ENCODE measurements around the gene CNKSR1.

Gene CNKSR1

DNA sequence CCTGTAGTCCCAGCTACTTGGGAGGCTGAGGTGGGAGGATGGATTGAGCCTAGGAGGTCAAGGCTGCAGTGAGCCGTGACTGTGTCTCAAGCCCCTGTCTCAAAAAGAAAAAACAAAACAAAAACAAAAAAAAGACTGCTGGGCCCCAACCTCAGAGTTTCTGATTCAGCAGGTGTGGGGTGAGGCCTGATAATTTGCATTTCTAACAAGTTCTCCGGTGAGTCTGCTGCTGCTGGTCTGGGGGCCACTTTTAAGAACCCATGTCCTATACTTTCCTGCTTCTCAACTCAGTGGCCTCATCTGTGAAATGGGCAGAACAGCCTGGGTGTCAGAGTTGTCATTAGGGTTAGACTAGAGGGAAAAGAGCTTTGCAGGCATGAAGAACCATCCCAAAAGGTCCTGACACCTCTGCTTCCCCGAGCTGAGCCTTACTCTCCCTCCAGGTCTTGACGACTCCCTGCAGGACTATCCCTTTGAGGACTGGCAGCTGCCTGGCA is 2.8 kb downstream of the CNKSR1 start:
- DNase-seq (ENCODE audit: low read depth in 1 of 2, low spot score in 1 of 2), result no peak
- in situ Hi-C loops (cut with HindIII; ENCODE audit: low pct_unique_long_range_greater_than_20kb, low sequenced_read_pairs), result no loop called here
- TF ChIP-seq JUND (IDR thresholded peaks at IDR 0.05; ENCODE audit: low read depth), result no peak

GRCh38 chr1:26181586-26182382 is 4.5 kb downstream of the CNKSR1 start:
- in situ Hi-C loops (cut with HindIII; ENCODE audit: low pct_unique_long_range_greater_than_20kb, low sequenced_read_pairs), result no loop called here
- no peak for DNase-seq (ENCODE audit: low read depth in 1 of 2, low spot score in 1 of 2)

DNA sequence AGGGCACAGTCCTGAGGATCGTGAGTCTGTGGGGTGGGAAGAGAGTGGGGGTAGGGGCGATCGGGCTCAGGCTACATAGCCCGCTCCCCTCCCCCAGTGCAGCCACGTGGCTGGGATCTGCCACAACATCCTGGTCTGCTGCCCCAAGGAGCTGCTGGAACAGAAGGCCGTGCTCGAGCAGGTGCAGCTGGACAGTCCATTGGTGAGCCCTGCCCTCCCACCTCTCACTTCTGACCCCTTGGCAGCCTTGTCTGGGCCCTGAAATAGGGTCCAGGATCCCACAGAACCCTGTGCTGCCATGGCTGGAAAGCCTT is 5.0 kb downstream of the CNKSR1 start:
- DNase-seq (ENCODE audit: low read depth in 1 of 2, low spot score in 1 of 2), result no peak
- no peak for TF ChIP-seq JUND (IDR thresholded peaks at IDR 0.05; ENCODE audit: low read depth)
- in situ Hi-C loops (cut with HindIII; ENCODE audit: low pct_unique_long_range_greater_than_20kb, low sequenced_read_pairs), result no loop called here

More at GRCh38 chr1:26181586-26182382, 4.5 kb downstream of the CNKSR1 start:
- TF ChIP-seq JUND (IDR thresholded peaks at IDR 0.05; ENCODE audit: low read depth), result no peak

- no peak for DNase-seq (ENCODE audit: low read depth in 1 of 2, low spot score in 1 of 2)
- in situ Hi-C loops (cut with HindIII; ENCODE audit: low pct_unique_long_range_greater_than_20kb, low sequenced_read_pairs), result no loop called here
- TF ChIP-seq JUND (IDR thresholded peaks at IDR 0.05; ENCODE audit: low read depth), result no peak
Measured at GRCh38 chr1:26184086-26184485, 6.8 kb downstream of the CNKSR1 start.

GRCh38 chr1:26184883-26185282 is 7.6 kb downstream of the CNKSR1 start:
- TF ChIP-seq JUND (IDR thresholded peaks at IDR 0.05; ENCODE audit: low read depth), result no peak

GRCh38 chr1:26187882-26188281 is 10.6 kb downstream of the CNKSR1 start:
- no peak for DNase-seq (ENCODE audit: low read depth in 1 of 2, low spot score in 1 of 2)
- in situ Hi-C loops (cut with HindIII; ENCODE audit: low pct_unique_long_range_greater_than_20kb, low sequenced_read_pairs), result no loop called here
- no peak for TF ChIP-seq JUND (IDR thresholded peaks at IDR 0.05; ENCODE audit: low read depth)

More at GRCh38 chr1:26184883-26185282, 7.6 kb downstream of the CNKSR1 start:
- in situ Hi-C loops (cut with HindIII; ENCODE audit: low pct_unique_long_range_greater_than_20kb, low sequenced_read_pairs), result no loop called here
- DNase-seq (ENCODE audit: low read depth in 1 of 2, low spot score in 1 of 2), result no peak

- in situ Hi-C loops (cut with HindIII; ENCODE audit: low pct_unique_long_range_greater_than_20kb, low sequenced_read_pairs), result no loop called here
- DNase-seq (ENCODE audit: low read depth in 1 of 2, low spot score in 1 of 2), result no peak
- no peak for TF ChIP-seq JUND (IDR thresholded peaks at IDR 0.05; ENCODE audit: low read depth)
Measured at GRCh38 chr1:26188477-26188876, 11.2 kb downstream of the CNKSR1 start.

DNA sequence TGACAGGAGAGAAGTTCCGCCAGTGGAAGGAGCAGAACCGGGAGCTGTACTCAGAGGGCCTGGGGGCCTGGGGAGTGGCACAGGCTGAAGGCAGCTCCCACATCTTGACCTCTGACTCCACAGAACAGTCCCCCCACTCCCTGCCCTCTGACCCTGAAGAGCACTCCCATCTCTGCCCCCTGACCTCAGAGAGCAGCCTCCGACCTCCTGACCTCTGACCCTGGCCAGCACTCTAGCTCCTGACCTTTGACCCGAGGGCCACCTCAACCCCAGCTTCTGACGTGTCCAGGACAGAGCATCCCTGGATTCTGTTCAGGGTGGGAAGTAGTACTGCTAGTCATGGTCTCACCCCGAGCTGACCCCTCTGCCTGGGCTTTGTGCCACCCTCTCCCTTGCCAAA is 12.0 kb downstream of the CNKSR1 start:
- in situ Hi-C loops (cut with HindIII; ENCODE audit: low pct_unique_long_range_greater_than_20kb, low sequenced_read_pairs), result no loop called here
- no peak for DNase-seq (ENCODE audit: low read depth in 1 of 2, low spot score in 1 of 2)
- no peak for TF ChIP-seq JUND (IDR thresholded peaks at IDR 0.05; ENCODE audit: low read depth)

- in situ Hi-C loops (cut with HindIII; ENCODE audit: low pct_unique_long_range_greater_than_20kb, low sequenced_read_pairs), result no loop called here
- no peak for DNase-seq (ENCODE audit: low read depth in 1 of 2, low spot score in 1 of 2)
- TF ChIP-seq JUND (IDR thresholded peaks at IDR 0.05; ENCODE audit: low read depth), result no peak
Measured at GRCh38 chr1:26189751-26190275, 12.5 kb downstream of the CNKSR1 start.

DNA sequence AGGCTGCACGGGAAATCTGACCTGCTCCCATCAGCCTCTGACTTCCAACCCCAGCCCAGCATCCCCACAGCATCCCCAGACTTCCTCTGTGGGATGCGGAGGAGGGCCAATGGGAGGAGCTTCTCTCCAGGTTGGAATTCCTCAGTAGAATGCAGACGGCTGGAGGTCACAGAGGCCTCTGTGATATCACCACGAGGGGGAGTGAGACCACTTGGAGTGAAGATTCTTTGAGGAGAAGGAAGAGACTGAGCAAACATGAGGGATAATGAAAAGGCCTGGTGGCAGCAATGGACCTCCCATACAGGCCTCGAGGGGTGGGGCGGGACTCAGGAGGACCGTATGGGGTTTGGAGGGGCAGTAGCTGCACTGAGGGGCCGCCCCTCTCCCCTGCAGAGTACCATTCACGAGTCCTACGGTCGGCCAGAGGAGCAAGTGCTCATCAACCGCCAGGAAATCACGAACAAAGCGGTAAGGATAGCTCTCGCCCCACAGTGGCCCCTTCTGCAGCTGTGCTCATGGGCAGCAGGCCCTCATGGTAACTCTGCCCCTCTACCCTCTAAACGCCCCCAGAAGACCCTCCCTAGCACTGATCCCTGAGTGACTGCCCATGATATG is 13.2 kb downstream of the CNKSR1 start, which contains the start of gene CATSPER4:
Gene CATSPER4, plus strand, starts transcription at position 230 of the 615 bp plus-strand sequence. Its CDS starts 26 bp downstream, at position 256.
- in situ Hi-C loops (cut with HindIII; ENCODE audit: low pct_unique_long_range_greater_than_20kb, low sequenced_read_pairs), result no loop called here
- TF ChIP-seq JUND (IDR thresholded peaks at IDR 0.05; ENCODE audit: low read depth), result no peak
- no peak for DNase-seq (ENCODE audit: low read depth in 1 of 2, low spot score in 1 of 2)

GRCh38 chr1:26191739-26192138 is 14.4 kb downstream of the CNKSR1 start:
- no peak for DNase-seq (ENCODE audit: low read depth in 1 of 2, low spot score in 1 of 2)
- TF ChIP-seq JUND (IDR thresholded peaks at IDR 0.05; ENCODE audit: low read depth), result no peak
- in situ Hi-C loops (cut with HindIII; ENCODE audit: low pct_unique_long_range_greater_than_20kb, low sequenced_read_pairs), result no loop called here

DNA sequence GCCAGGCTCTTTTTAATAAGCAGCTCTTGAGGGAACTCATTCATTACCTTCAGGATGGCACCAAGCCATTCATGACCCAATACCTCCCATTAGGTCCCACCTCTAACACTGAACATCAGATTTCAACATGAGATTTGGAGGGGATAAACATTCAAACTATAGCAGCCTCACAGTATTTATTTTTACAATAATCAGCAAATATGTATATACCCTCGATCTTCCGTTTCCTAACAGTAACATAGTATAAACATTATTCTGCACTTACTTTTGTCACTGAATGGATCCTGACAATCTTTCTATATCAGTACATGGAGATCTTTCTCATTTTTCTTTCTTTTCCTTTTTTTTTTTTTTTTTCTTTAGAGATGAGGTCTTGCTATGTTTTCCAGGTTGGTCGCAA is 18.5 kb downstream of the CNKSR1 start:
- TF ChIP-seq JUND (IDR thresholded peaks at IDR 0.05; ENCODE audit: low read depth), result no peak
- in situ Hi-C loops (cut with HindIII; ENCODE audit: low pct_unique_long_range_greater_than_20kb, low sequenced_read_pairs), result no loop called here
- no peak for DNase-seq (ENCODE audit: low read depth in 1 of 2, low spot score in 1 of 2)

DNA sequence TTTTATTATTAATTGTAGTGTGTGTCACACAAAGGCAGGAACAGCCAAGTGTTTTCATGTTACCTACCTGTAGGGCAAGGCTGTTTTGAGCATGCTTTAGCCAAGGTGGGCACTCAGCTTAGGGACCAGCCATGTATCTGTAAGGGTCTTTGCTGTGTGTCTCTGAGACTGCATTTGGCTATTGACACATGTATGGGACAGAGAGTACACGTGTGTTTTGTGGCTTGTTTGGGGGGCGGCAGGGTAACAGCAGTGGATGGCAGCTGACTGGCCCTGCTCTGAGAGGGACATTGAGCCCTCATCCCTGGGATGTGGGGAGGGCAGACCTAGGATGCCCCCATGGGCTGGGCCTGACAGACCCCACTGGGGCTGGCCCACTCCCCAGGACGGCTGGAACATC is 20.0 kb downstream of the CNKSR1 start:
- DNase-seq (ENCODE audit: low read depth in 1 of 2, low spot score in 1 of 2), result no peak
- in situ Hi-C loops (cut with HindIII; ENCODE audit: low pct_unique_long_range_greater_than_20kb, low sequenced_read_pairs), result no loop called here
- TF ChIP-seq JUND (IDR thresholded peaks at IDR 0.05; ENCODE audit: low read depth), result no peak
